Measurements from ENCODE around the gene SUPT3H. TPM values are rescaled to one million over a fixed set of nuclear protein-coding genes. Genes with fewer than 3 reads are reported as not detected.
"Not testable (repeated sequence)": the region's sequence is repeated elsewhere in the genome, so short reads cannot be mapped to it uniquely, and the experiment has no call there.

The SUPT3H gene
- polyA plus RNA-seq, 3 donors: 2.4 to 3.5 (median 2.5) TPM

DNA sequence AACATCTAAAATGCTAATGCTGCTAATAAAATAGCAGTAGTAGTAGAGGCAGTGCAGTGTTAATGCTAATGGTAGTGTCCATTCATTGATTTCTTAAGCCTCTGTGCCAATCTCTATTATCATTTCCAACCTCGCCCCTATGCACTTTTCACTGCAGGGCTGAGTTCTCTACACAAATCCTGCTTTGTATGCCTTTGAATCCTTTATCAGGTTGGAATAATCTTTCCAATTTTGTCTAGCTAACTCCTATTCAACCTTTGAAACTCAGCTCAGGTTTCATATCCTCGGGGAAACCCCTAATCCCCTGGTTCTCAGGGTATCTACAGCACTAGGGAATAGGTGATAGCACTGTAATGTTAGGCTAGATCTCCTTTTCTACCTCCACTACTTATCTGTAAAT is 333.6 kb downstream of the SUPT3H start:
- H3K27me3 ChIP-seq (ENCODE audit: control insufficient read depth in 2 of 2, insufficient read depth in 2 of 2, low read length in 2 of 2): no peaks in the 10 kb centered on the region
- no peak overlapping the region for H3K9ac ChIP-seq (ENCODE audit: insufficient read depth, low read length, poor library complexity, severe bottlenecking)
- H3K4me3 Mint-ChIP-seq: no peak overlapping the region
- H3K27me3 Mint-ChIP-seq (ENCODE audit: low read depth in 3 of 3): peaks cover 0 to 2% (median 0%) of the 10 kb centered on the region in 3 donors
- H4K20me1 ChIP-seq (ENCODE audit: insufficient read depth, low read length): no peaks in the 10 kb centered on the region
- TF ChIP-seq, protein P1, sequence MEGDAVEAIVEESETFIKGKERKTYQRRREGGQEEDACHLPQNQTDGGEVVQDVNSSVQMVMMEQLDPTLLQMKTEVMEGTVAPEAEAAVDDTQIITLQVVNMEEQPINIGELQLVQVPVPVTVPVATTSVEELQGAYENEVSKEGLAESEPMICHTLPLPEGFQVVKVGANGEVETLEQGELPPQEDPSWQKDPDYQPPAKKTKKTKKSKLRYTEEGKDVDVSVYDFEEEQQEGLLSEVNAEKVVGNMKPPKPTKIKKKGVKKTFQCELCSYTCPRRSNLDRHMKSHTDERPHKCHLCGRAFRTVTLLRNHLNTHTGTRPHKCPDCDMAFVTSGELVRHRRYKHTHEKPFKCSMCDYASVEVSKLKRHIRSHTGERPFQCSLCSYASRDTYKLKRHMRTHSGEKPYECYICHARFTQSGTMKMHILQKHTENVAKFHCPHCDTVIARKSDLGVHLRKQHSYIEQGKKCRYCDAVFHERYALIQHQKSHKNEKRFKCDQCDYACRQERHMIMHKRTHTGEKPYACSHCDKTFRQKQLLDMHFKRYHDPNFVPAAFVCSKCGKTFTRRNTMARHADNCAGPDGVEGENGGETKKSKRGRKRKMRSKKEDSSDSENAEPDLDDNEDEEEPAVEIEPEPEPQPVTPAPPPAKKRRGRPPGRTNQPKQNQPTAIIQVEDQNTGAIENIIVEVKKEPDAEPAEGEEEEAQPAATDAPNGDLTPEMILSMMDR (IDR thresholded peaks at IDR 0.05): no peak
- no peak overlapping the region for H2AFZ ChIP-seq (ENCODE audit: insufficient read depth, low read depth, low read length, poor library complexity, severe bottlenecking)
- no peaks in the 10 kb centered on the region for H3K36me3 ChIP-seq (replicated peaks in 1 of 2; ENCODE audit: control insufficient read depth in 1 of 2, insufficient read depth in 2 of 2, low read length in 2 of 2)
- no peak for DNase-seq
- intact Hi-C loops (cut with micrococcal nuclease): no loop called here
- peaks cover 15% of the 10 kb centered on the region for H3K4me1 Mint-ChIP-seq
- peaks cover 4 to 6% of the 10 kb centered on the region in 2 donors for H3K4me1 ChIP-seq (ENCODE audit: control insufficient read depth in 1 of 2, insufficient read depth in 2 of 2, low read length in 2 of 2)
- H3K36me3 Mint-ChIP-seq: peaks cover 0 to 3% of the 10 kb centered on the region in 2 donors
- no peaks in the 10 kb centered on the region for H3K79me2 ChIP-seq (ENCODE audit: insufficient read depth, low read length)
- H3K27ac Mint-ChIP-seq: no peak overlapping the region
- no peaks in the 10 kb centered on the region for H3K9me3 ChIP-seq (replicated peaks in 1 of 2; ENCODE audit: control insufficient read depth in 1 of 2, insufficient read depth in 1 of 2, low read length in 2 of 2)
- H3K9me3 Mint-ChIP-seq: peaks cover 0 to 2% (median 0%) of the 10 kb centered on the region in 7 donors
- no peak overlapping the region for H3K4me2 ChIP-seq (replicated peaks; ENCODE audit: extremely low read depth, low read length, poor library complexity, severe bottlenecking)
- no peak overlapping the region for H3K27ac ChIP-seq (ENCODE audit: low read depth in 1 of 2, low read length in 2 of 2)
- no peak overlapping the region for H3K4me3 ChIP-seq (replicated peaks in 1 of 3; ENCODE audit: low read depth in 2 of 3, low read length in 3 of 3)
- 83% methylated on average over 1 of the region's 2 CpGs for WGBS (ENCODE audit: insufficient coverage)

DNA sequence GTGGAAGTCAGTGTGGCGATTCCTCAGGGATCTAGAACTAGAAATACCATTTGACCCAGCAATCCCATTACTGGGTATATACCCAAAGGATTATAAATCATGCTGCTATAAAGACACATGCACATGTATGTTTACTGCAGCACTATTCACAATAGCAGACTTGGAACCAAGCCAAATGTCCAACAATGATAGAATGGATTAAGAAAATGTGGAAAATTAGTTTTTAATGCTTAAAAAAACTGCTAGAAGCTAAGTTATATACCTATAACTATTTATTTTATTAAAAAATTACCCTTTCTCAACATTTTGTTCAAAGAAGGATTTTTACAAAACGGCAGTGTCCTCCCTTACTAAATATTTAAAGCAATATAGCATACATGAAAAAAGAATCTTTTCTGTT is 335.1 kb downstream of the SUPT3H start:
- H4K20me1 ChIP-seq (ENCODE audit: insufficient read depth, low read length); H3K4me1 ChIP-seq (ENCODE audit: control insufficient read depth in 1 of 2, insufficient read depth in 2 of 2, low read length in 2 of 2); H3K4me2 ChIP-seq (replicated peaks; ENCODE audit: extremely low read depth, low read length, poor library complexity, severe bottlenecking); H3K27me3 ChIP-seq (ENCODE audit: control insufficient read depth in 2 of 2, insufficient read depth in 2 of 2, low read length in 2 of 2); H3K9ac ChIP-seq (ENCODE audit: insufficient read depth, low read length, poor library complexity, severe bottlenecking); H3K9me3 ChIP-seq (replicated peaks in 1 of 2; ENCODE audit: control insufficient read depth in 1 of 2, insufficient read depth in 1 of 2, low read length in 2 of 2); H3K27ac Mint-ChIP-seq; H3K27ac ChIP-seq (ENCODE audit: low read depth in 1 of 2, low read length in 2 of 2); H3K79me2 ChIP-seq (ENCODE audit: insufficient read depth, low read length); intact Hi-C loops (cut with micrococcal nuclease); H3K36me3 Mint-ChIP-seq; H3K27me3 Mint-ChIP-seq (ENCODE audit: low read depth in 3 of 3); DNase-seq; H2AFZ ChIP-seq (ENCODE audit: insufficient read depth, low read depth, low read length, poor library complexity, severe bottlenecking); H3K4me3 ChIP-seq (replicated peaks in 1 of 3; ENCODE audit: low read depth in 2 of 3, low read length in 3 of 3); H3K9me3 Mint-ChIP-seq; H3K4me3 Mint-ChIP-seq; H3K36me3 ChIP-seq (replicated peaks in 1 of 2; ENCODE audit: control insufficient read depth in 1 of 2, insufficient read depth in 2 of 2, low read length in 2 of 2): not testable (repeated sequence)
- no CpG with 5 or more reads among the region's 2 CpGs for WGBS (ENCODE audit: insufficient coverage)
- H3K4me1 Mint-ChIP-seq: peaks cover 12% of the 10 kb centered on the region
